ENCODE measurements around the gene SP6.
A peak's percentile ranks its signal among the peaks of the same experiment; 100 is the strongest.

Gene SP6

GRCh38 chr17:47846716-47847340, 4.1 kb downstream of the SP6 start:
- Histone ChIP-seq H2AFZ (ENCODE audit: low read depth, low read length) (no peak overlapping the region), H3K27me3 (ENCODE audit: low read depth, low read length) (peaks cover 4% of the 10 kb centered on the region), H3K9ac (ENCODE audit: low read length) (no peak overlapping the region), H3K27ac (ENCODE audit: low read length) (no peak overlapping the region), H3K4me1 (ENCODE audit: low read length) (peaks cover 48% of the 10 kb centered on the region), H4K20me1 (ENCODE audit: insufficient read depth, low read length) (no peaks in the 10 kb centered on the region), H3K9me3 (ENCODE audit: insufficient read depth, low read length) (no peaks in the 10 kb centered on the region), H3K79me2 (ENCODE audit: low read length) (peaks cover 10% of the 10 kb centered on the region; the same call in 1 of the 2 replicates), H3K4me3 (ENCODE audit: low read length) (no peak overlapping the region), H3K4me2 (ENCODE audit: low read length) (no peak overlapping the region), H3K36me3 (replicated peaks; ENCODE audit: low read depth, low read length) (no peaks in the 10 kb centered on the region)
- no peak for TF ChIP-seq EZH2phosphoT487 (IDR thresholded peaks at IDR 0.05; ENCODE audit: low read depth)
- TF ChIP-seq CTCF (IDR thresholded peaks at IDR 0.05; ENCODE audit: low read depth, low read length): no peak

GRCh38 chr17:47845716-47846075, 5.3 kb downstream of the SP6 start:
- no peaks in the 10 kb centered on the region for H3K9me3 ChIP-seq (ENCODE audit: insufficient read depth, low read length)
- no peaks in the 10 kb centered on the region for H4K20me1 ChIP-seq (ENCODE audit: insufficient read depth, low read length)
- peaks cover 49% of the 10 kb centered on the region for H3K4me1 ChIP-seq (ENCODE audit: low read length)
- no peak overlapping the region for H2AFZ ChIP-seq (ENCODE audit: low read depth, low read length)
- TF ChIP-seq EZH2phosphoT487 (IDR thresholded peaks at IDR 0.05; ENCODE audit: low read depth) (no peak), CTCF (IDR thresholded peaks at IDR 0.05; ENCODE audit: low read depth, low read length) (no peak)
- H3K79me2 ChIP-seq (ENCODE audit: low read length): peaks cover 12% of the 10 kb centered on the region; the same call in 1 of the 2 replicates
- no peaks in the 10 kb centered on the region for H3K27me3 ChIP-seq (ENCODE audit: low read depth, low read length)
- no peak overlapping the region for H3K4me2 ChIP-seq (ENCODE audit: low read length)
- no peaks in the 10 kb centered on the region for H3K36me3 ChIP-seq (replicated peaks; ENCODE audit: low read depth, low read length)
- no peak overlapping the region for H3K27ac ChIP-seq (ENCODE audit: low read length)
- H3K9ac ChIP-seq (ENCODE audit: low read length): no peak overlapping the region
- H3K4me3 ChIP-seq (ENCODE audit: low read length): no peak overlapping the region

GRCh38 chr17:47844814-47845715, 5.9 kb downstream of the SP6 start:
- no peak overlapping the region for H3K27ac ChIP-seq (ENCODE audit: low read length)
- peaks cover 54% of the 10 kb centered on the region for H3K4me1 ChIP-seq (ENCODE audit: low read length)
- no peaks in the 10 kb centered on the region for H3K9me3 ChIP-seq (ENCODE audit: insufficient read depth, low read length)
- no peaks in the 10 kb centered on the region for H3K36me3 ChIP-seq (replicated peaks; ENCODE audit: low read depth, low read length)
- no peaks in the 10 kb centered on the region for H3K27me3 ChIP-seq (ENCODE audit: low read depth, low read length)
- H2AFZ ChIP-seq (ENCODE audit: low read depth, low read length): no peak overlapping the region
- no peak overlapping the region for H3K4me3 ChIP-seq (ENCODE audit: low read length)
- H3K4me2 ChIP-seq (ENCODE audit: low read length): peak overlapping the region; percentile 11
- no peak for TF ChIP-seq EZH2phosphoT487 (IDR thresholded peaks at IDR 0.05; ENCODE audit: low read depth)
- peak; percentile 34 for TF ChIP-seq CTCF (IDR thresholded peaks at IDR 0.05; ENCODE audit: low read depth, low read length)
- H3K9ac ChIP-seq (ENCODE audit: low read length): no peak overlapping the region
- no peaks in the 10 kb centered on the region for H4K20me1 ChIP-seq (ENCODE audit: insufficient read depth, low read length)
- H3K79me2 ChIP-seq (ENCODE audit: low read length): peaks cover 13% of the 10 kb centered on the region; the same call in 1 of the 2 replicates

- Histone ChIP-seq H3K4me1 (ENCODE audit: low read length) (peaks cover 49% of the 10 kb centered on the region), H3K79me2 (ENCODE audit: low read length) (peaks cover 9% of the 10 kb centered on the region; the same call in 1 of the 2 replicates), H3K27ac (ENCODE audit: low read length) (no peak overlapping the region; the same call in 1 of the 2 replicates), H3K36me3 (replicated peaks; ENCODE audit: low read depth, low read length) (peaks cover under 1% of the 10 kb centered on the region), H3K9ac (ENCODE audit: low read length) (no peak overlapping the region), H3K4me2 (ENCODE audit: low read length) (peak overlapping the region; percentile 11), H2AFZ (ENCODE audit: low read depth, low read length) (no peak overlapping the region), H4K20me1 (ENCODE audit: insufficient read depth, low read length) (no peaks in the 10 kb centered on the region), H3K4me3 (ENCODE audit: low read length) (no peak overlapping the region), H3K9me3 (ENCODE audit: insufficient read depth, low read length) (no peaks in the 10 kb centered on the region), H3K27me3 (ENCODE audit: low read depth, low read length) (no peaks in the 10 kb centered on the region)
- no peak for TF ChIP-seq CTCF (IDR thresholded peaks at IDR 0.05; ENCODE audit: low read depth, low read length)
- no peak for TF ChIP-seq EZH2phosphoT487 (IDR thresholded peaks at IDR 0.05; ENCODE audit: low read depth)
Measured at GRCh38 chr17:47844227-47844626, 6.7 kb downstream of the SP6 start.

Data from OCI-LY3 (cell line).